PC-3 (cell line): ENCODE results near the gene GCH1. TPM values are rescaled to one million over a fixed set of nuclear protein-coding genes. Genes with fewer than 3 reads are reported as not detected.

Source experiments
- ATAC-seq: fragments of 200-7000 bp; cut with Tn5 transposase; 2 replicates; pipeline ENCODE4 v1.9.1; 2020; ENCODE audit warnings: mild to moderate bottlenecking, moderate library complexity
- BruUV-seq: library from RNA; stranded (reverse); fragments of 400-500 nt; replicated peaks from 2 replicates; lab custom pipeline; 2021; lab: Mats Ljungman, UMichigan
- CTCF ChIA-PET: fragments of 300-600 bp; sonication (Branson Sonifier 250); formaldehyde crosslinking; loops from one replicate; lab custom pipeline; 2022; ENCODE audit warnings: antibody characterized with exemption; lab: Charles Lee
- POLR2A ChIA-PET: fragments of 300-600 bp; sonication (Branson Sonifier 250); formaldehyde crosslinking; loops from one replicate; lab custom pipeline; 2022; ENCODE audit warnings: antibody characterized with exemption; ENCODE audit not compliant: unreplicated experiment; lab: Charles Lee
- DNase-seq: peaks from one replicate; pipeline ENCODE4 v3.0.0-alpha.2; 2015
- H2AFZ ChIP-seq: fragments of 300-600 bp; sonication (generic); 2 replicates; pipeline ENCODE4 v1.6.0; 2016; ENCODE audit warnings: antibody characterized with exemption, low read length
- H3F3A ChIP-seq: fragments of 300-600 bp; sonication (generic); one replicate; pipeline ENCODE4 v1.6.0; 2017; ENCODE audit warnings: antibody characterized with exemption, low read length, control low read depth, mild to moderate bottlenecking; ENCODE audit not compliant: unreplicated experiment
- H3K27ac ChIP-seq: fragments of 300-600 bp; sonication (generic); 2 replicates; pipeline ENCODE4 v1.5.1; 2016; ENCODE audit warnings: mild to moderate bottlenecking, low read length
- H3K27me3 ChIP-seq: fragments of 300-600 bp; sonication (generic); 2 replicates; pipeline ENCODE4 v1.6.1; 2016; ENCODE audit warnings: low read length, mixed read lengths
- H3K36me3 ChIP-seq: fragments of 300-600 bp; sonication (generic); 2 replicates; pipeline ENCODE4 v1.6.1; 2016; ENCODE audit warnings: low read depth, mixed run types, low read length, mixed read lengths
- H3K4me1 ChIP-seq: fragments of 300-600 bp; sonication (generic); 2 replicates; pipeline ENCODE4 v1.5.1; 2016; ENCODE audit warnings: low read length; ENCODE audit not compliant: insufficient read depth
- H3K4me2 ChIP-seq: fragments of 300-600 bp; sonication (generic); 2 replicates; pipeline ENCODE4 v1.6.0; 2016; ENCODE audit warnings: low read length
- H3K4me3 ChIP-seq: fragments of 300-600 bp; sonication (generic); 2 replicates; pipeline ENCODE4 v1.5.1; 2016; ENCODE audit warnings: mild to moderate bottlenecking, low read length, mixed read lengths
- H3K79me2 ChIP-seq: fragments of 300-600 bp; sonication (generic); 2 replicates; pipeline ENCODE4 v1.6.1; 2017; ENCODE audit warnings: low read length, mixed read lengths
- H3K9ac ChIP-seq: fragments of 300-600 bp; sonication (generic); 2 replicates; pipeline ENCODE4 v1.6.0; 2016; ENCODE audit warnings: mild to moderate bottlenecking, low read length
- H3K9me2 ChIP-seq: fragments of 300-600 bp; sonication (generic); replicated peaks from 2 replicates; pipeline ENCODE4 v1.6.1; 2016; ENCODE audit warnings: mixed run types, low read length, mixed read lengths
- H3K9me3 ChIP-seq: fragments of 300-600 bp; sonication (generic); 2 replicates; pipeline ENCODE4 v1.6.1; 2016; ENCODE audit warnings: low read length, mixed read lengths
- H4K20me1 ChIP-seq: fragments of 300-600 bp; sonication (generic); 2 replicates; pipeline ENCODE4 v1.6.1; 2016; ENCODE audit warnings: low read length, mixed read lengths
- CTCF ChIP-seq: fragments of 300-600 bp; sonication (generic); conservative IDR thresholded peaks from 2 replicates; pipeline ENCODE4 v1.5.1; 2017; ENCODE audit warnings: antibody characterized with exemption, low read depth, mild to moderate bottlenecking, low read length
- EZH2 ChIP-seq: fragments of 300-600 bp; sonication (generic); IDR thresholded peaks from one replicate; pipeline ENCODE4 v1.6.1; 2017; ENCODE audit warnings: antibody characterized with exemption, mild to moderate bottlenecking, low read length; ENCODE audit not compliant: unreplicated experiment
- EZH2phosphoT487 ChIP-seq: fragments of 300-600 bp; sonication (generic); IDR thresholded peaks from 2 replicates; pipeline ENCODE4 v1.6.1; 2018; ENCODE audit warnings: mild to moderate bottlenecking, antibody characterized with exemption, low read length, borderline replicate concordance
- intact Hi-C: fragments of 100-400 bp; cut with micrococcal nuclease; formaldehyde crosslinking; loops from 2 replicates; pipeline ENCODE4 v1.9.0; 2023
- total RNA-seq: library from RNA; depleted of rRNA; stranded (reverse); fragments of >200 nt; gene quantifications from 2 replicates; pipeline ENCODE4 v1.2.3, GENCODE V29; 2014

Gene GCH1
- total RNA-seq, 1 experiment from 2014 or later, result 26.6 TPM

GRCh38 chr14:54864526-54864925 lies 38.1 kb downstream of the GCH1 start:
- intact Hi-C loops, result no loop called here
- Histone ChIP-seq H3K4me1 (peaks cover 5% of the 10 kb centered on the region), H3K4me3 (no peak overlapping the region), H3K36me3 (no peaks in the 10 kb centered on the region), H3K4me2 (no peak overlapping the region), H3K27me3 (no peaks in the 10 kb centered on the region), H4K20me1 (no peaks in the 10 kb centered on the region), H3K9me3 (no peaks in the 10 kb centered on the region), H3K27ac (no peak overlapping the region), H3K9ac (no peak overlapping the region), H3F3A (no peaks in the 10 kb centered on the region), H2AFZ (no peak overlapping the region), H3K79me2 (no peaks in the 10 kb centered on the region), H3K9me2 (no peaks in the 10 kb centered on the region)
- POLR2A ChIA-PET, result no interaction called here
- TF ChIP-seq CTCF (no peak), EZH2phosphoT487 (no peak), EZH2 (no peak)
- BruUV-seq, result TSS peak; percentile 35
- DNase-seq, result no peak
- peak; percentile 45 for ATAC-seq
- CTCF ChIA-PET, result no interaction called here

GRCh38 chr14:54857830-54858269 lies 44.8 kb downstream of the GCH1 start:
- DNase-seq (no peak), ATAC-seq (no peak)
- no peaks in the 10 kb centered on the region for H4K20me1 ChIP-seq
- no peak for TF ChIP-seq CTCF
- TF ChIP-seq EZH2, result no peak
- no peak for TF ChIP-seq EZH2phosphoT487
- no peaks in the 10 kb centered on the region for H3K36me3 ChIP-seq
- ChIA-PET CTCF (no interaction called here), POLR2A (no interaction called here)
- no peak overlapping the region for H3K4me3 ChIP-seq
- BruUV-seq, result no TSS peak
- no peak overlapping the region for H2AFZ ChIP-seq
- no peak overlapping the region for H3K27ac ChIP-seq
- H3K9me3 ChIP-seq, result no peaks in the 10 kb centered on the region
- H3K27me3 ChIP-seq, result no peaks in the 10 kb centered on the region
- no peaks in the 10 kb centered on the region for H3K4me1 ChIP-seq
- H3K4me2 ChIP-seq, result no peak overlapping the region
- no peaks in the 10 kb centered on the region for H3K9me2 ChIP-seq
- no peaks in the 10 kb centered on the region for H3K79me2 ChIP-seq
- no peak overlapping the region for H3K9ac ChIP-seq
- intact Hi-C loops, result no loop called here
- H3F3A ChIP-seq, result no peaks in the 10 kb centered on the region

GRCh38 chr14:54856152-54856551 lies 46.5 kb downstream of the GCH1 start:
- no peak for TF ChIP-seq EZH2
- no peak for TF ChIP-seq EZH2phosphoT487
- no peak for TF ChIP-seq CTCF
- ChIA-PET POLR2A (no interaction called here), CTCF (no interaction called here)
- no peaks in the 10 kb centered on the region for H3K9me2 ChIP-seq
- ATAC-seq, result no peak
- no peak overlapping the region for H3K9ac ChIP-seq
- H3K4me3 ChIP-seq, result no peak overlapping the region
- H2AFZ ChIP-seq, result no peak overlapping the region
- no peaks in the 10 kb centered on the region for H3K36me3 ChIP-seq
- H3K9me3 ChIP-seq, result no peaks in the 10 kb centered on the region
- no peak overlapping the region for H3K27ac ChIP-seq
- no TSS peak for BruUV-seq
- DNase-seq, result no peak
- H3K4me2 ChIP-seq, result no peak overlapping the region
- no peaks in the 10 kb centered on the region for H3F3A ChIP-seq
- H3K4me1 ChIP-seq, result no peaks in the 10 kb centered on the region
- intact Hi-C loops, result no loop called here
- no peaks in the 10 kb centered on the region for H3K27me3 ChIP-seq
- no peaks in the 10 kb centered on the region for H3K79me2 ChIP-seq
- H4K20me1 ChIP-seq, result no peaks in the 10 kb centered on the region
